ENCODE measurements around the gene TFIP11. TPM values are rescaled to one million over a fixed set of nuclear protein-coding genes. Genes with fewer than 3 reads are reported as not detected.

Gene TFIP11
- total and polyA plus RNA-seq, 4 donors: 14.3 to 31.7 (median 24.6) TPM

- no peak for TF ChIP-seq REST (IDR thresholded peaks at IDR 0.05)
- no peak for TF ChIP-seq YY1 (IDR thresholded peaks at IDR 0.05)
- no peak for TF ChIP-seq JUND (IDR thresholded peaks at IDR 0.05)
Observed at GRCh38 chr22:26445577-26446275, 66.5 kb downstream of the TFIP11 start (continued).

GRCh38 chr22:26444777-26445176 lies 67.5 kb downstream of the TFIP11 start:
- Histone ChIP-seq H3K9ac (ENCODE audit: low read depth in 1 of 2, low read length in 2 of 2) (no peak overlapping the region), H3K27me3 (ENCODE audit: control insufficient read depth in 4 of 4, insufficient read depth in 4 of 4, low read length in 3 of 4) (no peaks in the 10 kb centered on the region), H3K4me3 (ENCODE audit: low read depth in 1 of 3, low read length in 3 of 3) (no peak overlapping the region), H3K4me1 (ENCODE audit: control insufficient read depth in 4 of 4, insufficient read depth in 4 of 4, low read length in 3 of 4) (no peaks in the 10 kb centered on the region), H3K36me3 (ENCODE audit: control insufficient read depth in 4 of 4, insufficient read depth in 3 of 4, low read depth in 1 of 4, low read length in 3 of 4) (peaks cover 0 to under 1% (median 0%) of the 10 kb centered on the region in 4 donors), H3K9me3 (ENCODE audit: control insufficient read depth in 4 of 4, low read length in 3 of 4) (no peaks in the 10 kb centered on the region), H3K27ac (ENCODE audit: low read depth in 1 of 2, low read length in 2 of 2) (no peak overlapping the region)
- DNase-seq (ENCODE audit: low spot score): no peak
- TF ChIP-seq FOXA1 (IDR thresholded peaks at IDR 0.05): no peak
- no peak for TF ChIP-seq CTCF (IDR thresholded peaks at IDR 0.05; ENCODE audit: low read depth, low read length, missing input control)
- TF ChIP-seq RAD21 (IDR thresholded peaks at IDR 0.05): no peak
- no peak for TF ChIP-seq EGR1 (IDR thresholded peaks at IDR 0.05; ENCODE audit: low read depth in 2 of 2)
- no peak for TF ChIP-seq SP1 (IDR thresholded peaks at IDR 0.05)
- no peak for TF ChIP-seq ZBTB33 (IDR thresholded peaks at IDR 0.05)
- WGBS: 84% methylated on average over 8 of the region's 8 CpGs

GRCh38 chr22:26443901-26444690 lies 68.2 kb downstream of the TFIP11 start:
- 94% methylated on average over 16 of the region's 16 CpGs for WGBS
- no peaks in the 10 kb centered on the region for H3K9me3 ChIP-seq (ENCODE audit: control insufficient read depth in 4 of 4, low read length in 3 of 4)
- no peak overlapping the region for H3K9ac ChIP-seq (ENCODE audit: low read depth in 1 of 2, low read length in 2 of 2)
- H3K27ac ChIP-seq (ENCODE audit: low read depth in 1 of 2, low read length in 2 of 2): no peak overlapping the region
- no peak for DNase-seq (ENCODE audit: low spot score)
- H3K36me3 ChIP-seq (ENCODE audit: control insufficient read depth in 4 of 4, insufficient read depth in 3 of 4, low read depth in 1 of 4, low read length in 3 of 4): no peaks in the 10 kb centered on the region
- no peak overlapping the region for H3K4me3 ChIP-seq (ENCODE audit: low read depth in 1 of 3, low read length in 3 of 3)
- H3K4me1 ChIP-seq (ENCODE audit: control insufficient read depth in 4 of 4, insufficient read depth in 4 of 4, low read length in 3 of 4): no peaks in the 10 kb centered on the region
- no peaks in the 10 kb centered on the region for H3K27me3 ChIP-seq (ENCODE audit: control insufficient read depth in 4 of 4, insufficient read depth in 4 of 4, low read length in 3 of 4)
- TF ChIP-seq YY1 (IDR thresholded peaks at IDR 0.05): no peak
- TF ChIP-seq MAX (IDR thresholded peaks at IDR 0.05): no peak
- TF ChIP-seq NR2F2 (IDR thresholded peaks at IDR 0.05): no peak
- no peak for TF ChIP-seq FOXA2 (IDR thresholded peaks at IDR 0.05)
- TF ChIP-seq FOXA1 (IDR thresholded peaks at IDR 0.05): no peak
- no peak for TF ChIP-seq GABPA (IDR thresholded peaks at IDR 0.05 in 1 of 2, conservative IDR thresholded peaks at IDR 0.05 in 1 of 2)
- no peak for TF ChIP-seq ZBTB33 (IDR thresholded peaks at IDR 0.05)
- TF ChIP-seq EGR1 (IDR thresholded peaks at IDR 0.05; ENCODE audit: low read depth in 2 of 2): no peak
- no peak for TF ChIP-seq RAD21 (IDR thresholded peaks at IDR 0.05)
- no peak for TF ChIP-seq CTCF (IDR thresholded peaks at IDR 0.05; ENCODE audit: low read depth, low read length, missing input control)
- no peak for TF ChIP-seq RXRA (IDR thresholded peaks at IDR 0.05)
- no peak for TF ChIP-seq ATF3 (IDR thresholded peaks at IDR 0.05)

All from liver (tissue), 9 donors.